Muscle of leg (tissue), 11 donors: ENCODE data around the gene CXXC5. TPM values are rescaled to one million over a fixed set of nuclear protein-coding genes. Genes with fewer than 3 reads are reported as not detected.

ENCODE experiments used
- DNase-seq: peaks from one replicate; pipeline ENCODE4 v3.0.0; 2013
- H3K27ac ChIP-seq: one replicate; pipeline ENCODE4 v1.5.1; 2013; ENCODE audit warnings: mild to moderate bottlenecking, low read length, control low read depth
- H3K27me3 ChIP-seq: one replicate; pipeline ENCODE4 v1.6.1; 2013; ENCODE audit warnings: low read length; ENCODE audit not compliant: control insufficient read depth, insufficient read depth
- H3K36me3 ChIP-seq: one replicate; pipeline ENCODE4 v1.6.1; 2013; ENCODE audit warnings: low read length; ENCODE audit not compliant: control insufficient read depth, insufficient read depth
- H3K4me1 ChIP-seq: one replicate; pipeline ENCODE4 v1.6.1; 2013; ENCODE audit warnings: low read length; ENCODE audit not compliant: control insufficient read depth, insufficient read depth
- H3K4me3 ChIP-seq: one replicate; pipeline ENCODE4 v1.5.1; 2013; ENCODE audit warnings: low read length, control low read depth
- H3K9me3 ChIP-seq: replicated peaks from 2 replicates; pipeline ENCODE4 v1.6.1; 2013; ENCODE audit warnings: low read depth, low read length; ENCODE audit not compliant: control insufficient read depth
- WGBS: methylation state at CpG from one replicate; pipeline ENCODE4 v1.1.5; 2013; ENCODE audit warnings: missing lambda C conversion rate; ENCODE audit not compliant: insufficient coverage; 5-methylcytosine and 5-hydroxymethylcytosine counted together
- polyA plus RNA-seq, 8 donors: library from polyadenylated mRNA; unstranded; fragments of 120-200 nt; gene quantifications; one replicate each; pipeline versions ENCODE4 v1.2.1 to v1.2.3, GENCODE V29; 2013; ENCODE audit warnings: inconsistent platforms in 1 of 8, low replicate concordance in 1 of 8; ENCODE audit not compliant: insufficient read length in 8 of 8, insufficient read depth in 1 of 8
- total RNA-seq: library from RNA; stranded (reverse); fragments of 120-200 nt; gene quantifications from one replicate; pipeline ENCODE4 v1.2.4, GENCODE V29; 2013

The CXXC5 gene
- total and polyA plus RNA-seq, 9 donors = 63.3 to 93.0 (median 79.9) TPM

GRCh38 chr5:139637438-139638089 lies 10.6 kb upstream of the CXXC5 start:
- Histone ChIP-seq H3K4me1 (peaks cover 84% of the 10 kb centered on the region), H3K4me3 (peak overlapping the region; percentile 48), H3K9me3 (no peaks in the 10 kb centered on the region), H3K36me3 (peaks cover 1% of the 10 kb centered on the region), H3K27me3 (no peaks in the 10 kb centered on the region), H3K27ac (peak overlapping the region; percentile 95)
- DNase-seq = peak; percentile 96
- under 1% methylated on average over 33 of the region's 62 CpGs for WGBS

GRCh38 chr5:139638090-139638735 lies 9.9 kb upstream of the CXXC5 start:
- H3K27ac ChIP-seq = peak overlapping the region; percentile 95
- no peaks in the 10 kb centered on the region for H3K9me3 ChIP-seq
- H3K27me3 ChIP-seq = no peaks in the 10 kb centered on the region
- peak; percentile 94 for DNase-seq
- peak overlapping the region; percentile 48 for H3K4me3 ChIP-seq
- WGBS = 5% methylated on average over 20 of the region's 23 CpGs
- peaks cover 91% of the 10 kb centered on the region for H3K4me1 ChIP-seq
- no peaks in the 10 kb centered on the region for H3K36me3 ChIP-seq

- Histone ChIP-seq H3K9me3 (no peaks in the 10 kb centered on the region), H3K4me1 (peaks cover 92% of the 10 kb centered on the region), H3K27me3 (no peaks in the 10 kb centered on the region), H3K36me3 (no peaks in the 10 kb centered on the region), H3K27ac (peak overlapping the region; percentile 95), H3K4me3 (no peak overlapping the region)
- WGBS = 37% methylated on average over 8 of the region's 12 CpGs
- DNase-seq = no peak
Observed at GRCh38 chr5:139638736-139639618, 9.2 kb upstream of the CXXC5 start.

GRCh38 chr5:139639619-139640380 lies 8.3 kb upstream of the CXXC5 start:
- H3K4me3 ChIP-seq = no peak overlapping the region
- peak overlapping the region; percentile 95 for H3K27ac ChIP-seq
- 72% methylated on average over 6 of the region's 11 CpGs for WGBS
- no peak for DNase-seq
- peaks cover 87% of the 10 kb centered on the region for H3K4me1 ChIP-seq
- H3K27me3 ChIP-seq = no peaks in the 10 kb centered on the region
- no peaks in the 10 kb centered on the region for H3K36me3 ChIP-seq
- no peaks in the 10 kb centered on the region for H3K9me3 ChIP-seq

- Histone ChIP-seq H3K27ac (peak overlapping the region; percentile 95), H3K27me3 (no peaks in the 10 kb centered on the region), H3K4me1 (peaks cover 81% of the 10 kb centered on the region), H3K36me3 (no peaks in the 10 kb centered on the region), H3K4me3 (no peak overlapping the region), H3K9me3 (no peaks in the 10 kb centered on the region)
- 48% methylated on average over 7 of the region's 13 CpGs for WGBS
- no peak for DNase-seq
Observed at GRCh38 chr5:139640421-139641115, 7.6 kb upstream of the CXXC5 start.

- Histone ChIP-seq H3K36me3 (no peaks in the 10 kb centered on the region), H3K9me3 (no peaks in the 10 kb centered on the region), H3K4me1 (peaks cover 78% of the 10 kb centered on the region), H3K4me3 (no peak overlapping the region), H3K27me3 (peaks cover 2% of the 10 kb centered on the region), H3K27ac (peak overlapping the region; percentile 57)
- no peak for DNase-seq
- WGBS = 55% methylated on average over 2 of the region's 6 CpGs
Observed at GRCh38 chr5:139641116-139642080, 6.8 kb upstream of the CXXC5 start.

- no peaks in the 10 kb centered on the region for H3K9me3 ChIP-seq
Observed at GRCh38 chr5:139642213-139642612, 5.9 kb upstream of the CXXC5 start.

GRCh38 chr5:139642891-139643871 lies 5.0 kb upstream of the CXXC5 start:
- H3K9me3 ChIP-seq = no peaks in the 10 kb centered on the region
- peak; percentile 2 for DNase-seq
- H3K36me3 ChIP-seq = no peaks in the 10 kb centered on the region
- 74% methylated on average over 5 of the region's 16 CpGs for WGBS
- peaks cover 4% of the 10 kb centered on the region for H3K27me3 ChIP-seq
- H3K4me1 ChIP-seq = peaks cover 79% of the 10 kb centered on the region
- H3K4me3 ChIP-seq = no peak overlapping the region
- H3K27ac ChIP-seq = no peak overlapping the region

More at GRCh38 chr5:139642213-139642612, 5.9 kb upstream of the CXXC5 start:
- WGBS = no CpG with 5 or more reads among the region's 7 CpGs
- no peak for DNase-seq
- Histone ChIP-seq H3K4me3 (no peak overlapping the region), H3K27ac (no peak overlapping the region), H3K27me3 (peaks cover 2% of the 10 kb centered on the region), H3K4me1 (peaks cover 78% of the 10 kb centered on the region), H3K36me3 (no peaks in the 10 kb centered on the region)
